Prostate gland (tissue), 2 donors: ENCODE data around the gene HSF5.

ENCODE experiments used
- POLR2A ChIP-seq: fragments of 450-650 bp; IDR thresholded peaks from one replicate; pipeline ENCODE4 v1.6.1; 2016; ENCODE audit warnings: antibody characterized with exemption, mild to moderate bottlenecking
- POLR2AphosphoS5 ChIP-seq: sonication (generic); formaldehyde crosslinking; IDR thresholded peaks from one replicate; pipeline ENCODE4 v1.6.1; 2017; ENCODE audit warnings: antibody characterized with exemption
- TF ChIP-seq, protein P1 (sequence below), 4 experiments: fragments of 200-600 bp in 2 of 4; fragments of 450-650 bp in 2 of 4; sonication (generic) in 2 of 4; IDR thresholded peaks; 1 replicate in 3 of 4; 2 replicates in 1 of 4; pipeline ENCODE4 v1.5.1; 2016 to 2019; ENCODE audit warnings: antibody characterized with exemption in 4 of 4, mild to moderate bottlenecking in 2 of 4, moderate library complexity in 2 of 4

DNA sequence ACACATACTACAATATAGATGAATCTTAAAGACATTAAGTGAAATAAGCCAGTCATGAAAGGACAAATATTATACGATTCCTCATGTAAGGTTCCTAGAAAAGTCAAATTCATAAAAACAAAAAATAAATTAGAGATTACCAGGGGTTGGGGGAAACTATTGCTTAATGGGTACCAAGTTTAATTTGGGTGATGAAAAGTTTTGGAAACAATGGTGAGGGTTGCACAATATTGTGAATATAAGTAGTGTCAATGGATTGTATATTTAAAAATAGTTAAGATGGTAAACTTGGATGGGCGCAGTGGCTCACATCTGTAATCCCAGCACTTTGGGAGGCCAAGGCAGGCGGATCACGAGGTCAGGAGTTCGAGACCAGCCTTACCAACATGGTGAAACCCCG lies 17.9 kb downstream of the HSF5 start:
- TF ChIP-seq POLR2AphosphoS5: no peak
- TF ChIP-seq, protein P1, sequence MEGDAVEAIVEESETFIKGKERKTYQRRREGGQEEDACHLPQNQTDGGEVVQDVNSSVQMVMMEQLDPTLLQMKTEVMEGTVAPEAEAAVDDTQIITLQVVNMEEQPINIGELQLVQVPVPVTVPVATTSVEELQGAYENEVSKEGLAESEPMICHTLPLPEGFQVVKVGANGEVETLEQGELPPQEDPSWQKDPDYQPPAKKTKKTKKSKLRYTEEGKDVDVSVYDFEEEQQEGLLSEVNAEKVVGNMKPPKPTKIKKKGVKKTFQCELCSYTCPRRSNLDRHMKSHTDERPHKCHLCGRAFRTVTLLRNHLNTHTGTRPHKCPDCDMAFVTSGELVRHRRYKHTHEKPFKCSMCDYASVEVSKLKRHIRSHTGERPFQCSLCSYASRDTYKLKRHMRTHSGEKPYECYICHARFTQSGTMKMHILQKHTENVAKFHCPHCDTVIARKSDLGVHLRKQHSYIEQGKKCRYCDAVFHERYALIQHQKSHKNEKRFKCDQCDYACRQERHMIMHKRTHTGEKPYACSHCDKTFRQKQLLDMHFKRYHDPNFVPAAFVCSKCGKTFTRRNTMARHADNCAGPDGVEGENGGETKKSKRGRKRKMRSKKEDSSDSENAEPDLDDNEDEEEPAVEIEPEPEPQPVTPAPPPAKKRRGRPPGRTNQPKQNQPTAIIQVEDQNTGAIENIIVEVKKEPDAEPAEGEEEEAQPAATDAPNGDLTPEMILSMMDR (IDR thresholded peaks at IDR 0.05): no peak
- no peak for TF ChIP-seq POLR2A
